GM19438 (cell line): Measurements from ENCODE around the gene ITGA1.
A peak's percentile ranks its signal among the peaks of the same experiment; 100 is the strongest.
"Not testable (repeated sequence)": the region's sequence is repeated elsewhere in the genome, so short reads cannot be mapped to it uniquely, and the experiment has no call there.

ENCODE experiments used
- ATAC-seq: cut with Tn5 transposase; IDR thresholded peaks from one replicate; pipeline ENCODE4 v1.9.1; 2021; ENCODE audit warnings: low read depth; ENCODE audit not compliant: unreplicated experiment

ITGA1 gene

DNA sequence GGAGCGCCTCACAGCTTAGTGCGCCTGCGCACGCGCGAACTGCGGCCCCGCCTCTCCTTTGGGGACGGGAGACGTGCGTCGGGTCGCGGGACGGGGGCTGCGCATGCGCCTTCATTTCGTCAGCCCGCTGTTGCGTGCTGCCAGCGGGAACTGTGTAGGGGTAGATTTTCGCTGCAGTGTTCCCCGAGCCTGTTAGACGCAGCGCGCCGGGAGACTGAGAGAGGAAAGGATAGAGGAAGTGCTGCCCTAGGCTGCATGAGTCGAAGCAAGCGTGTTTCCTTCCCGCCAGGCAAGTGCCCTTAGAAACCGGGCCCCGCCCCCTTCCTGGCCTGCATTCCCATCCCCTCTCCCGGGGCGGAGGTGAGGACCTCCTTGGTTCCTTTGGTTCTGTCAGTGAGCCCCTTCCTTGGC lies 12.3 kb downstream of the ITGA1 start:
- peak; percentile 80 for ATAC-seq

GRCh38 chr5:52800394-52801213 lies 12.9 kb downstream of the ITGA1 start:
- peak; percentile 30 for ATAC-seq

- ATAC-seq = no peak
Observed at GRCh38 chr5:52801329-52801728, 13.6 kb downstream of the ITGA1 start.

- ATAC-seq = no peak
Observed at GRCh38 chr5:52802272-52802973, 14.7 kb downstream of the ITGA1 start.

GRCh38 chr5:52802974-52803336 lies 15.2 kb downstream of the ITGA1 start:
- no peak for ATAC-seq

DNA sequence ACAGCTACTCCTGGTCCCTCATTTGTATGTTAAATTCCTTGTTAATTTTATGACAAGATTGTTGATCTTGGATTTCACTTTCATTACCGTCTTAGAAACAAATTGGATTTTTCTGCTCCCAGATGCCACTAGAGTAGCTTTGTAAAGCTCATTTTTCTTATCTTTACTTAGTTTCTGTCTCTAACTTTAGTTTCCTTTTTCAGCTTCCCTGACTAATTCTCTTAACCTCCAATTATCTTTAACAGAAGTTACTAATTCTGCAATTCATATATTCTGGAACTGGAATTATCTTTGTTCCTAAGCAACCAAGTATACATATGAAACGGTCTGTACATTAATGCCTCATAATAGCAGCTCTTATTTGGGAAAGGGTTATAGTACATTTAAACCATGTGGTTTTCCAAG lies 16.7 kb downstream of the ITGA1 start:
- ATAC-seq = no peak

DNA sequence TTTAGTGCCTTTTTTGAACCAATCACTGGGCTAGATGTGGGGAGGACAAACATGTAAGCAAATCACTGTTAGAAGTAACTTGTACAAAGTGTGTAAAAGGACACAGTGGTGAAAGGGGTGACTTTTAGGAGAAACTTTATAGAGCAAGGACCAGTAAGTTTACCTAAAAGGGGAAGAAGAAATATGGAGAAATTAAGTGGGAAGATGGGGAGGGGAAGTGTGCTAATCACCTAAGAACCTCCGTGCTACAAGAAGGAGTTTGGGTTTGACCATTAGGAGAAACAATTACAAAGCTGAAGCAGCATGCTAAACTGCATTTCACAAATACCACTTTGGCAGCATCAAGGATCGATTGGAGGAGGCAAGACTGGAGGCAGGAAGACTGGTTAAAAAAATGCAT lies 17.3 kb downstream of the ITGA1 start:
- ATAC-seq = no peak

- ATAC-seq = no peak
Observed at GRCh38 chr5:52805615-52806014, 17.9 kb downstream of the ITGA1 start.

DNA sequence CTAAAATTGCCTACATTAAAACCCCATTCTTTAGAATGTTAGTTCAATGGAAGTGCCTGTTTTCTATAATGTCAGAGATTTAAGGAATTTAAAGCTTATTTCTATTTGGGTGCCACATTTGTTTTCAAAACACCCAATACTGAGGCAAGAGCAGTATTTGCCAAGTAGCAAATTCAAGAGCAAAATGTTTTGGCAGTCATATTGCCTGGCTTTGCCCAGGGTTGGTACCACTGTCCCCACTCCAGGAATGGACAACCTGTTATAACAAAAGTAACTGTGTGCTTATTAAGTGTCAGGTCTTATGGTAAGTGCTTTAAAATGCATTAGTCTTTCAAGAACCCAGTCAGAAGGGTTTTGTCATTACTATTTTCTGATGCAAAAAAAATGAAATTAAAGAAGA lies 19.3 kb downstream of the ITGA1 start:
- no peak for ATAC-seq

GRCh38 chr5:52807723-52808122 lies 20.0 kb downstream of the ITGA1 start:
- no peak for ATAC-seq

GRCh38 chr5:52808316-52808901 lies 20.7 kb downstream of the ITGA1 start:
- no peak for ATAC-seq

DNA sequence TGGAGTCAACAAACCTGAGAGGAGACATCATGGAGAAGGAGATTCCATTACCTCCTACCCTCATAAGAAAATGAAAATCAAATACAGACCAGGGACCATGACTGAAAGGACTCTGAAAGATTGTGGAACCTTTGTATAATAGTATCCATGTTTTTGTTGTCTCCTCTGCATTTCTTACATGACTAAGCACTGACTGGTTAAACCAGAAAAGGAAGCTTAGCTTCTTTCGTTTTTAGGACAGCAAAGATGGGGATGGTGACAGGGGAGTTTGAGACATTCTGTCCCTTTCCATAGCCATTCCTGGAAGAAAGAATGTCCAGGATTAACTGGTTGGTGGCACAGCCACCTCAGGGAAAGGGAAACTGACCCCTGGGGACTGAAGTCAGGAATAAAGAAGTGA lies 22.2 kb downstream of the ITGA1 start:
- ATAC-seq = no peak

DNA sequence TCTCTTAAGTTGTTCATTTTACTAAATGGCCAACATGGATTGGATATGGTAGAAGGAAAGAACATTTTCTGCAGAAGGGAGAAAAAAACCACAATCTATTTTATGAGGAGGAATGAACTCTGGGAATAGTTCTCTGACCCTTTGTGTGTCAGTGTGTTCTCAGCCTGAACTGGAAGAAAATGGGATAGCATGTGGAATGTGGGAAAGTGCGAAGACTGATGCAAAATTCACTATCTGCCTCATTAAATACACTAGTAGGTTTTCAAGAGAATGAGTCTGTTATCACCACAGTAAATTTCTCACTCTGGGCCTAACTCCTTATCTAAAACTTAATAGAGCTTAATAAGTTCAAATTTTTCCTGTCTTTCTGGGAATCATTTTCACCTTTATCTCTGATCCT lies 22.7 kb downstream of the ITGA1 start:
- ATAC-seq = no peak

GRCh38 chr5:52811067-52811749 lies 23.5 kb downstream of the ITGA1 start:
- no peak for ATAC-seq

- no peak for ATAC-seq
Observed at GRCh38 chr5:52814352-52815148, 26.8 kb downstream of the ITGA1 start.

GRCh38 chr5:52817818-52818217 lies 30.1 kb downstream of the ITGA1 start:
- no peak for ATAC-seq

GRCh38 chr5:52818360-52818759 lies 30.6 kb downstream of the ITGA1 start:
- no peak for ATAC-seq

GRCh38 chr5:52818807-52819206 lies 31.1 kb downstream of the ITGA1 start:
- not testable (repeated sequence) for ATAC-seq

GRCh38 chr5:52821901-52822300 lies 34.2 kb downstream of the ITGA1 start:
- no peak for ATAC-seq

DNA sequence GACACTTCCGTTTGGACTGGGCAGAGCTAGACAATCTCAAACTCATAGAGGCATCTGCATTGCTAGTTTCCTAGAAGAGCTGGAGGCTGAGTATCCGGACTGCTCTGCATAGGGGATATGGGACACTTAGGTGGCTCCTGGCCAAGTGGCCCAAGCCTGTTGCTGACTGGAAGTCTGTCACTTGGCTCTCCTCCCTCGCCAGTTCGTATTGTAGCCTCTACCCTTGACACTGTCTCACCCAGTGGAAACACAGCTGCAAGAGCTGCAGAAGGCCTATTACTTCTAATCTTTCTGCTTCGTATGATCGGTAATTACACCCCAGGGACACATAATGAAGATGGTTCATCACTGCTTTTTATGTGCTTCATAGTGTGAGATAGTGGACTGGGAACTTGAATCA lies 34.7 kb downstream of the ITGA1 start:
- ATAC-seq = no peak
